Stromal cell of bone marrow (primary cell): Measurements from ENCODE around the gene KCNH8.

Experiments
- DNase-seq: peaks from one replicate; pipeline ENCODE4 v3.0.0-alpha.2; 2012; ENCODE audit warnings: low read depth

KCNH8 gene

DNA sequence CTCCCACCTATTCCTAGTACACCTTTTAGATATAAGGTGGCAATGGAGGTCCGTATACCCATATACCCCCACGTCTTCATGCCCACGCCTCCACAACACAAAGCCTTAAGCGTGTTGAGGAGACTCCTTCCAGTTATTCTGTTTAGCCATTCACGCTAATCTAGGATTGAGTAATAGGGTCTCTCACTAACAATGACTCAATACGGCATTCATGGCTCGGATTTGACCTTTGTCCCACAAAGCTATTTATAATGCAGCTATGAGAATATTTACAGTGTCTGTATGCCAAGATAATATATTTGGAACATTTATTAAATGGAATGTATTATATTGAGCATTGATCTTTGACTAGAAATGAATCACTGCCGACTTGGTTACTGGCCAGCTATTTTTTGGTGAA lies 215.8 kb downstream of the KCNH8 start:
- no peak for DNase-seq

DNA sequence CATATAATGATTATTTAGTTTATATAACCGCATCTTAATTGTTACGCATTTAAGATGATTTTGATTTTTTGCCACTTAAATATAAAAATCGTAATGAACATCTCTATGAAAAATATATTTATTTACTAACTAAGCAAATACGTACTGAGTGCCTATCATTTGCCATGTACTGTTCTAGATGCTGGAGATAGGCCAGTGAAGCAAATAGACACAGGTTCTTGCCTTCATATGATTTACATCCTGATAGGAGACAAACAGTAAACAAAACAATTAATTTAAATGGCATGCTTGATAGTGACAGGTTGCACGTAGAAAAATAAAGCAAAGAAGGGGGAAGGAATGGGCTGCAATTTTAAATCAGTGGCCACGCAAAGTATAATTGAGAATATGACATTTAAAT lies 217.2 kb downstream of the KCNH8 start:
- no peak for DNase-seq

DNA sequence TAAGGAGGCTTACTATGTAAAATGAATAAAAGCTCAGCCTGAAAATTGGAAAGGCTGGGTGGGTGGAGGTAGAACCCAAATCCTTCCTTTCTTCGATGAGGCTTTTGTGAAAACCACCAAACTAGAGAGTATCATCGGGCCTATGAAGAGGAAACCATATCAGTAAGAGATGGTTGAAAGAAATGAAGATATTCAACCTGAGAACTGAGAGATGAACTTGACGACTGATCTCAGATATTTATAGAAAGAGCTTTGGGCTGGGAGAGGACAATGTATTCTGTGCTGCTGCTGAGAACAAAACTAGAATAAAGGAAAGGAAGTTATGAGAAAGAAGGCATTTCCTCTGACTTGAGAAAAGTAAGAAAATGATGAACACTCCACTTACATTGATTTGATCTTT lies 236.6 kb downstream of the KCNH8 start:
- DNase-seq, result no peak

DNA sequence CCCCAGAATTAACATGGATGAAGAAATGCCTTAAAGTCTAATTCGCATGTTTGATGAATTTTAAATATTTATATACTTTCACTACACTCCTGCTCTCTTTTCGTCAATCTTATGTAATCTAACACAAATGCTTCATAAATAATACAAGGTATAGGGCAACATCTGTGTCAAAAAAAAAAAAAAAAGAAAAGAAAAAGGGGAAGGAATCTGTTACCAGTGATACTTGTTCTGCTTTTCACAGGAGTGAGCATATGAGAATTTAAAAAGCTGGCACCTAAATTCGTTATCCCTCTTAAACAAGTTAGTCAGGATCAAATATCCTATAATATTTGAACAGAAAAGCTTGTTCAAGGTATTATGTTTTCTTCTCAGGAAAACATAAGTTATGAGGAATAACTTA lies 243.8 kb downstream of the KCNH8 start:
- no peak for DNase-seq

DNA sequence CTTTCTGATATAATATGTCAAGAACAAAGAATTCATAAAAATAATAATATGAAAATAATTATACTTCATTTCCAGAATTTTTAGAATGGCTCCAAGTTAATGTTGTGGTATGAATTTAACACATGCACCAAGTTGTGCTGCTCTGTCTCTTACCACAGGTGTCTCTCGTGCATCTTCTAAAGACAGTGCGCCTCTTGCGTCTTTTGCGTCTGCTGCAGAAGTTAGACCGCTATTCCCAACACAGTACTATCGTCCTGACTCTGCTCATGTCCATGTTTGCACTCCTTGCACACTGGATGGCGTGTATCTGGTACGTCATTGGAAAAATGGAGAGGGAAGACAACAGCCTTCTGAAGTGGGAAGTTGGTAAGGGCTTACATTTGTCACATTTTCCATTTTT lies 246.6 kb downstream of the KCNH8 start:
- DNase-seq, result no peak

DNA sequence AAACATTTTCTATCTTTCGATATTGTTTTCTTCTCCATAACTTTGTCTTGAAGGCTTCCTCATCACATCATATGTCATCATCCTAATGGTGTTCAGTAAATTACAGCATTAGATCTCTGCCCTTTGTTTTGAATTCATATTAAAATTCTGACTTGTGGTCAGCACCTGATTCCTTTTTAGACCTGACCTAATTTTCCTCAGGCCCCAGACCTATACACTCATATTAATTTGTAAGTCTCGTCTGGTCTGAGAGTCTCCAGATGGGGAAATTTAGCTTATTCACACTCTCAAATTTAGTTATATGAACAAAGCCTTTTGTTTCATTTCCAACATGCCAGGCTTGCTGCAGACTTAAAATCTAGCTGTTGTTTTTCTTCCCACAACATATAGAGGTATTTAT lies 248.4 kb downstream of the KCNH8 start:
- no peak for DNase-seq

DNA sequence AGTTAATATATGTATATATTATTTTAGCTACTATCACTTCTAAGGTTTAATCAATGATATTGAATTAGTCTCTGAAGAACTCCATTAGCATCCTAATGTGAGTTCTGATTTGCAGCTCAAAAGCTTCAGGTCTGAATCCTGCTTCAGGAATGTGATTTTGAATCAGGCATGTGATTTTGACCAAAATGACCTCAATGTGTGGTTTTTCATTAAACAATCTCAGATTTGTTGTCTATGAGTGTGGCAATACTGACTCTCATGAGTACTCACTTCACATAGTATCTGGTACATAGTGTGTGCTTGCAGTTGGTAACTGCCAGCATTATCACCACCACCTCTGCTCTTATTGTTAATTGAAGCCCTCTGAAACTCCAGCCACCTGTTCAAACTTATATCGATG lies 251.0 kb downstream of the KCNH8 start:
- no peak for DNase-seq

DNA sequence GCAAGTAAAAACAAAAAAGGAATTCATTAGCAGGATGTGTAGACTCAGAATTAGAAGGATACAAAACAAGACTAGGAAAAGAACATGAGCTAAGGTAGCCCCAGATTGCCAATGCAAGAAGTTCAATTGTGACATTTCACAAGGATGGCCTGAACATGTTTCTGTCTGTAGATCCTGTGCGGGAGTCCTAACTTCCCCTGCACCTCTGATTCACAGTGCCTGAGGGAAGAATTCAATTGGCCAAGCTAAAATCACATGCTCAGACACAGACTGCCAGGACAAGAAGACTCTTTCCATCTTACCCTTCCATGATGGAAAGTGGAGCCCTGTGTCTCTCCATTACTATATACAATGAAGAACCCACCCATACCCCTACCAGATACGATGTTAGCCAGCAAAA lies 251.5 kb downstream of the KCNH8 start:
- DNase-seq, result no peak

DNA sequence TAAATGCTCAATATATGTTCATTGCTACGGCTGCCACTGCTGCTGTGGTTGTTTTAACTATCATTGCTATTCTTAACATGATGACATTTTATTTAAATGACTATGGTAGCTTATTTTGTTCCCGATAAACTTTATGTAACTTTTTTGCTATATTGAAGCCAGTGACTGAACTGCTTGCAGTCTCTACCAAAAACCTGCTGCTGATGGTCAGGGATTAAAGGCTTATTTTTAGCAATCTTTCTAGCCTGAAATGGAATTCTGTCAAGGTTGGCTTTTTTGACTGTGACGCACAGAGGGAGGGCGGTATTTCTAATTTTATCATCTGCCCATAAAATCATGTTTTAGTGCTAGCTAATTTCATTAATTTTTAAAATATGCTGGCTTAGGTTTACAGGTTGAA lies 271.8 kb downstream of the KCNH8 start:
- DNase-seq, result no peak

DNA sequence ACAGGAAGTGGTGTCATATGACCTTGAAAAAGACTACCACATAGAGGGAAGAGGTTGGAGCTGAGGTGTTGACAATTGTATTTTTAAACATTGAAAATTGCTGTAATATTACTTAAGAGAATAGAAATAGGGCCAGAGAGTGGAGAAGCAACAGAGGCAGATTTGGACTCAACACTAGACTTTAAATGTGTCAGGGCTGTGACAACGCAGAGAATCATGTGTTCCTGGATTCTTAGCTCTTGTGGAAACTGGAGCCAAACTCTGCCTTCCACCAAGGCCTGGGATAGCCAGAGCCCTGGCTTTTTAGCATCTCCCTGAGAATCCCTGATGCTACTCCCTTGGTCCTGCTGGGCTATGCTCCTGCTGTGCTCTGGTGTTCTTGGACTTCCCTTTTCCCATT lies 277.5 kb downstream of the KCNH8 start:
- no peak for DNase-seq

DNA sequence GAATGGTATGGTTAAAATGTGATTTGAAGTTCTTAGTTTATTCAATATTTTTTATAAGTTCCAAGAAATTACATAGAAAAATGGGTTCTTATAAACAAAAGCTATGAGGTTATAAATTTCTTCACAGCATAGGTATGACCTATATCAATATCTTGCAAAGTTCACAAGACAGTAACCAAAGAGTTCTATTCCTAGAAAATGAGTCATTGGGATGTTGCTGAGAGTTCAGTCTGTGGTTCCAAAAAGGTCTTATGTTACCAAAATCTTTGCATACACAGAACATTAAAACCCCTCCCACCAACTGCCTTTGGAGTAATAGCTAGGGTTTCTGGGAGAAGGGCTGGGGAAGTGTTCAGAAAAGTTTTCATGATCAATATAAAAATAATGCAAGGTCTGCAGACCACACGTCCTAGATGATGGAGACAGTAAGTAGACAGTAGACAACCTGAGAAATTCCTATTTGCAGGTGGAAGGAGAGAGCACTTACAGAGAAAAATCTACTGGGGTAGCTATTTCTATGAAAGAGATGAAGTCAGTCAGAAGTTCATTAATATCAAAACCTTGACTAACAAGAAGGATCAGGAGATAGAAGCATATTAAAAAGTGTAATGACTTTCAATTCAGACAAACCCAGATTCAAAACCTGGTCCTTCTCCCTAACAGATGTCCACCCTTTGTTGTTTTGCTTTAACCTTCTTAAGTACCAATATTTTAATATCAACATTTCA lies 279.3 kb downstream of the KCNH8 start:
- no peak for DNase-seq

DNA sequence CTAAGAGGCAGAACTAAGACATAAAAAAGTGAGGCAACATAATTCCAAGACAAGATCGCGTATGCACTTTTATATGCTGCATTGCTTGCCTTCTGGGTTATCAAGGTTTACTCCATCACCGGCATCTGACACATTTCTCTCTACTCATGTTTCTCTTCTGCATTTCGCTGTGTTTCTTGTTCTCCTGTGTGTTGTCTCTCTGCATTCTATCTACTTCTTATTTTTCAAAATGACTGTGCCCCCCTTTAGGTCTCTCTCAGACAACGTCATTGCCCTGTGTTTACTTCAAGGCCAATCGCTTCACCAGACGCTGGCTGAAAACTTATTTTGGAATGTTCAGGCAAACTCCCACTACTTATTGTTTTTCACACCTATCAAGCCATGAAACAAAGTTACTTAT lies 280.4 kb downstream of the KCNH8 start:
- no peak for DNase-seq

DNA sequence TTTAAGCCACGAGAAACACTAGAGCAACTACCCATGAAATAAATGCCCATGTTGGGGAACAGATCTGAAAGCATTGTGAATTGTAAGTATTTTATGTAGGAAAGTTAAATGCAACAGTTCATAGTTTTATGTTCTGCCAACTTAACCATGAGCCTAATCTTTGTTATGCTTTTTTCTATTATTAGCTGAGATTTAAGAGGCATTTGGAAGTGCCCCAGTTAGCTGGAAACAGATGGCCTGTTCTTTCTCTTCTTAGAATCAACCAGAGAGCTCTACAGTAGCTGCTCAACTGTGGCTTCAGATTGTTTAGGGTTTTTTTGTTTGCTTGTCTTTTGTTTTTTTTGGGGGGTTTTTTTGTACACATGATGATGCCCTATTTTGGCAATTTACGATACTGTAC lies 284.4 kb downstream of the KCNH8 start:
- DNase-seq, result no peak

DNA sequence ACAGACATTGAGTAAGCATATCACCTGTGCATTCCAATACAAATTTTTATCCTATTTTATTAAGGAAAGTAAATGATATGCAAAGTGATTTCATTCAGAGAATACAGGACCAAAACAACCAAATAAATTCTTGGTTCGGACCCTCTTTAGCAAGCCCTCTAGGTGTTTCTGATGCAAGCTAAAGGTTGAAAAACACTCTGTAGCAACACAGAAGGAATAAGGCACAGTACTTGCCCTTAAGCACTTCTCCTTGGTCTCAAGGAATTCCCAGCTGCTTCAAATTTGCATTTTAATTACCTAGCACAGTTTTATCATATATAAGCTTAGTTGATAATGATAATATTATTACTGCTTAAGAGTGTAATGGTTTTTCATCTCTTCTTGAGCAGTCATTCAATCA lies 288.4 kb downstream of the KCNH8 start:
- no peak for DNase-seq

DNA sequence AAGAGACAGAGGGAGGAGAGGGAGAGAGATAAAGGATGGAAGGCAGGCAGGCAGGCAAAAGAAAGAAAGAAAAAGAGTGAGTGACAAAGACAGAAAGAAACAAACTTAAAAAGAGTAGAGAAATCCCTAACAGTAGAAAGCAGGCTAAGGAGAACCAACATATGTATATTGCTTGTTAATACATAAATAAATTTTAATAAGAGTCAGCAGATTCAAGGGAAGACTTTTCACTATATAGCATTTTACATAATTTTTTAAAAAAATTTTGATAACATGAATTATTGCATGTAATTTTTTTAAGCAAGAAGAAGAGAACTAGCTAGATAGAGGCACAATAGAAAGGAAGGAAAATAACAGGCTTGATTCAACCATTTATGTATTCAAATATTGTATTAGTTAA lies 291.6 kb downstream of the KCNH8 start:
- DNase-seq, result no peak

DNA sequence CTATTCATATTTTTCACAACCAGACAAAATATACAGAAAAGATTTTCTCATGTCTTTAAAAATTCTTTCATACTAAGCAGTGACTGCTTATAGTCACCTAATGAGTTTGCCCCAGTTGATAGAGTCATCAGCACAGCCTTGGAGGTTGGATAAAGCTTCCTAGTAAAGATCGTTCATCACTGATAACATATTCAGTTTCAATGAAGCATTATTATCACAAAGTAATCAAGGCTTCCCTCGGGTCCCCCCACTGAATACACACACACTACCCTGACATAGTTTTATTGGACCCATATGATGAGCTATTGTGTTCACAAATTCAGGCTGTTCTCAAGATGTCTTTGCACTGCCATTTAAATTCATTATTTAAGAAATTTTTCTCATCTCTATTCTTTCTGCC lies 297.8 kb downstream of the KCNH8 start:
- no peak for DNase-seq

DNA sequence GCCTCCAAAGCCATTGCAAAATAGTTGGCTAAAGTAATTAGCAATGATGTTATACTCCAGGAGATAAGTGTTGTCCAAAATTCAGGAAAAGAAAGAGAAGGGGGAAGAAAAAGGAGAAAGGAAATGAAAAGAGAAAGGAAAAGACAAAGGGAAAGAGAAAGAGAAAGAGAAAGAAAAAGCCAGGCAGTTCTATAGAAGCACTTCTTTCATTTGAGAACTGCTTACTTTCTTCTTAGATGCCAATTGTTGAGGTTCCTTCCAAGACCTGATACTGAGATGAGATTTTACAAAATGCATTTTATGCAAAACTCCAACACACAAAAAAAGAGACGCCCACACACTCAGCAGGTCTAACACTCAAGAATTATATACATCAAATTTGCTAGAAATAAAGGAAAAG lies 298.4 kb downstream of the KCNH8 start:
- no peak for DNase-seq

DNA sequence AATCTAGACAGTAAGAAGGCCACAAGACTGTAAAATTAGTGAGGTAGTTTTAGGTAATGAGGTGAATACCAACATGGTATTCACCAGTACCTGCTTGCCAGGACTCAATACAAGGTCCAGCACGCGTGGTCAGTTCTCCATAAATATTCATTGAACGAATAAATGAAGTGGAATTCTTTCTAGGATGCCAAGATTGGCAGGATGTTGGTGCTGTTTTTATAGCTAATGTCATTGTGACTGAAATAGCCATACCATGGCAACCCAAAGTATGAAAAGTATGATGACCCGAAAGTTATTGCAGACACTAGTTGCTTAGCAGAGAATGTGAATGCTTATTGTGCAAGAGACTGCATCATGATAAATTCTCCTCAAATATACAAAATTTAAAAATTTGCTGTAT lies 307.2 kb downstream of the KCNH8 start:
- DNase-seq, result no peak

DNA sequence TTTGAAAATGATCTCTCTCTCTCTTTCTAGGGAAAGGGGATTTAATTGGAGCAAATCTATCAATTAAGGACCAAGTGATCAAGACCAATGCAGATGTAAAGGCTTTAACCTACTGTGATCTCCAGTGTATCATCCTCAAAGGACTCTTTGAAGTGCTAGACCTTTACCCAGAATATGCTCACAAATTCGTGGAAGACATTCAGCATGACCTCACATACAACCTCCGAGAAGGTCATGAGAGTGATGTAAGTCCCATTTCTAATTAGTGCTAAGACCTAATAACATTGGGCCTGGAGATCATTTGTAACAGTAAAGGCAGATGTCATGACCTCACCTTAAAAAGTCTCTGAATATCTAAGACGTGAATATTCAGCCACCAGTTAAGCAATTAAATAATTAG lies 308.4 kb downstream of the KCNH8 start:
- DNase-seq, result no peak

DNA sequence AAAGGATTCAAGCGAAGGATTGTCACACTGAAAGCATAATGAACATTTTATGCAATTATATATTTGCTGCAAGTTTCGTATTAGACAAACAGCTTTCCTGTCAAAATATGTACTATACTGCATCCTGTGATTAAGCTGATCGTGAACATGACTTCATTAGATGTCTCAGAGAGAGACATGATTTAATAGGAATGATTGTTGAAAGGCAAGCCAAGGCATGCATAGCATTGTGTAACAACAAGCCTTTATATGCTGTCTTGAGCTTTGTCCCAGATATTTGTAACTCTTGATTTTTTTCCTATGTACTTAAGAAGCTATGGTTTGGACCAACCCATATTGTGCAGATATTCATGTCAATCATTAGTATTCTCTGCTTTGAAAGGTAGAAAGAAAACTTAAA lies 309.1 kb downstream of the KCNH8 start:
- no peak for DNase-seq

DNA sequence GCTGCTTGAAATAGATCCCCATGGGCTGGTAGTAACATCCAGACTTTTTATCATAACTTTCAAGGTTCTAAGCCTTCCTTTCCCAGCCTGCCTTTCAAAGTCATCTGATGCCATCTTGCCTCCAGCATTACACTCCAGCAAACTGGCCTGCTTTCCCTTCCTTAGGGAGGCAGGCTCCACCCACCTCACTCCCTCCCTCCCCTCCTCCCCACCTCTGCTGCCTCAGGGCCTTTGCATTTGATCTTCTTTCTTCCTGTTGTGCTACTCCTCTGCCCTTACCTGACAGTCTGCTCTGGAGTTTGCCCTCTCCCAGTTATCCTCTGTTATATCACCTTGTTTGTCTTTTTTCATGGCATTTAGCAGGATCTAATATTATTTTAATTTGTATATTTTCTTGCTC lies 319.5 kb downstream of the KCNH8 start:
- DNase-seq, result no peak

DNA sequence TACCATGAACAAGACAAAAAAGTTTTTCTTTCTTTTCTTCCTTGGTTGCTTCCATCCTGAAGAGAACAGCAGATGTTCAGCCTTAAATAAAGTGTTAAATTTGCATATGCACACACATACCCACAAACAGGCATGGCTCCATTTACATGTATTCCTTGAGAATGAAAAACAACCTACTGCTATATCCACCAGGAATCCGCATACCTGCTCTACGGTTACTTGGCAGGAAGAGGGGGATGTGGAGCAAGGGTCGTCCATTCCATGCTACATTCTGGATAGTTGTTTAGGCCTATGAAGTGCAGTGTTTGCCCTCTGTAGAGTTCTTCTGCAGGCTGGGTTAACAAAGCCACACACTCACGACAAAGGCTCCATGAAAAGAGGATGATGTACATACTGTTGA lies 322.8 kb downstream of the KCNH8 start:
- no peak for DNase-seq

DNA sequence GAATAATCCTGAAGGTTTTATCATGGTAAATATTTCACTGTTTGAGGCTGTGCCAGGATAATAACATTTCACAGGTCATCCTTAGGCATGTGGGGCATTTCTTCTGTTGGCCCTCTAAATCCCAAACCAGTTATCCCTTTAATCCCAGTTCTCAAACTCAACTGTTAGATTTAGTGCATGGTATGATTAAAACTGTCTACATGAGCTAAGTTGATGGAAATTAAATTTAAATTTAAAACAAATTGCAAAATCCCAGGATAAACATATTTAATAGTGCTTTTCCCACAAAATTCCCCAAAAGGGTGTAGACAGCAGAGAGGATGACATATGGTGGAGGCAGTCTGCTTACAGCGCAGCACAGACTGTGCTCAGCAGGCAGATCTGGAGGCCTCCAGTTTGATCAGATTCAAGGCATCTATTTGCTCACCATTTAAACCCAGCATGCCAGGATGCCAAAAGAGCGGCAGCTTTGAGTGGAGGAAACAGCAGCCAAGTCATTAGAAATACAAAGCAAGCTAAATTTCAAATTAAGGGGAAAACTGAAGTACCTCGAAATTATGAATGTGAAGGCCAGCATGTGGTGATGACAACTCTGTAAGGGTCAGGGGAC lies 325.8 kb downstream of the KCNH8 start:
- DNase-seq, result no peak

DNA sequence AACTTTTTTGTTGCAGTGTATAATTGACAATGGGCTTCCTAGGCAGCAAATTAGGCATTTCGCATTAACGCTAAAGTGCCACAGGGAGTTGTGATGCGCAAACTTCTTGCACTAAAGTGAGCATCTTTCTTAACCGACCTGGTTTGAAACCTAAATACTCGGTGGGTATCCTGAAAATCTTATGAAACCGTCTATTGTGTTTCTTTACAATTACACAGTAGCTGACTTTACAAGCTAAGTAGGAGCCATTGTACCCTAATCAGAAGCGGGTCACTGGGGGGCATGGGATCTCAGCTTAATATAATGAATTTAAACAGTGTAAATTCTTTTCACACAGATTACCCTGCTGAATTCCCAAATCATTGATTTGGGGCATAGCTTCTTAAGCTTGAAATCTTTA lies 328.0 kb downstream of the KCNH8 start:
- DNase-seq, result no peak
